Activated T-helper 9 cell treated with anti-CD3 and anti-CD28 coated beads, Interleukin-2, amount 50 U/mL, for 16 hours (primary cell): Measurements from ENCODE around the gene RING1.
"Not testable (repeated sequence)": the region's sequence is repeated elsewhere in the genome, so short reads cannot be mapped to it uniquely, and the experiment has no call there.

ENCODE experiments used
- DNase-seq: peaks from one replicate; pipeline ENCODE4 v3.0.0-alpha.2; 2020; ENCODE audit warnings: low read depth

The RING1 gene

GRCh38 chr6:33206027-33206863, 2.1 kb upstream of the RING1 start:
- no peak for DNase-seq

- DNase-seq: no peak
These were observed 1.3 kb upstream of the RING1 start for GRCh38 chr6:33206864-33207551.

- no peak for DNase-seq
These were observed 679 bp upstream of the RING1 start for GRCh38 chr6:33207552-33208090.

- no peak for DNase-seq
These were observed 1.6 kb downstream of the RING1 start for GRCh38 chr6:33209856-33210255.

GRCh38 chr6:33211136-33211535, 2.8 kb downstream of the RING1 start:
- no peak for DNase-seq

GRCh38 chr6:33211666-33212422, 3.5 kb downstream of the RING1 start:
- no peak for DNase-seq

GRCh38 chr6:33212857-33213165, 4.5 kb downstream of the RING1 start:
- no peak for DNase-seq

- no peak for DNase-seq
These were observed 5.1 kb downstream of the RING1 start for GRCh38 chr6:33213166-33213988.

- no peak for DNase-seq
These were observed 5.7 kb downstream of the RING1 start for GRCh38 chr6:33213989-33214335.

GRCh38 chr6:33215271-33216116, 7.2 kb downstream of the RING1 start:
- no peak for DNase-seq

- no peak for DNase-seq
These were observed 7.9 kb downstream of the RING1 start for GRCh38 chr6:33216117-33216649.

- DNase-seq: no peak
These were observed 8.9 kb downstream of the RING1 start for GRCh38 chr6:33217246-33217645.

- no peak for DNase-seq
These were observed 9.4 kb downstream of the RING1 start for GRCh38 chr6:33217681-33218080.

GRCh38 chr6:33226503-33227120, 18.3 kb downstream of the RING1 start:
- not testable (repeated sequence) for DNase-seq

GRCh38 chr6:33235221-33235634, 26.9 kb downstream of the RING1 start:
- no peak for DNase-seq

GRCh38 chr6:33236328-33236727, 28.0 kb downstream of the RING1 start:
- DNase-seq: no peak

- no peak for DNase-seq
These were observed 28.6 kb downstream of the RING1 start for GRCh38 chr6:33236852-33237251.

GRCh38 chr6:33237741-33238140, 29.4 kb downstream of the RING1 start:
- no peak for DNase-seq

- no peak for DNase-seq
These were observed 33.7 kb downstream of the RING1 start for GRCh38 chr6:33241968-33242367.

GRCh38 chr6:33243476-33243875, 35.2 kb downstream of the RING1 start:
- DNase-seq: no peak
